Endothelial cell of hepatic sinusoid (primary cell): Measurements from ENCODE around the gene TRANK1.
"Not testable (repeated sequence)": the region's sequence is repeated elsewhere in the genome, so short reads cannot be mapped to it uniquely, and the experiment has no call there.

Experiments used
- in situ Hi-C: cut with HindIII; loops from 2 replicates; pipeline ENCODE4 v1.10.0; 2017; ENCODE audit warnings: low sequenced_read_pairs

Gene TRANK1

GRCh38 chr3:36957862-36958686, 13.2 kb upstream of the TRANK1 start:
- in situ Hi-C loops, result no loop called here

- in situ Hi-C loops, result no loop called here
Observed at GRCh38 chr3:36957063-36957462, 12.2 kb upstream of the TRANK1 start.

GRCh38 chr3:36956155-36956554, 11.3 kb upstream of the TRANK1 start:
- in situ Hi-C loops, result no loop called here

DNA sequence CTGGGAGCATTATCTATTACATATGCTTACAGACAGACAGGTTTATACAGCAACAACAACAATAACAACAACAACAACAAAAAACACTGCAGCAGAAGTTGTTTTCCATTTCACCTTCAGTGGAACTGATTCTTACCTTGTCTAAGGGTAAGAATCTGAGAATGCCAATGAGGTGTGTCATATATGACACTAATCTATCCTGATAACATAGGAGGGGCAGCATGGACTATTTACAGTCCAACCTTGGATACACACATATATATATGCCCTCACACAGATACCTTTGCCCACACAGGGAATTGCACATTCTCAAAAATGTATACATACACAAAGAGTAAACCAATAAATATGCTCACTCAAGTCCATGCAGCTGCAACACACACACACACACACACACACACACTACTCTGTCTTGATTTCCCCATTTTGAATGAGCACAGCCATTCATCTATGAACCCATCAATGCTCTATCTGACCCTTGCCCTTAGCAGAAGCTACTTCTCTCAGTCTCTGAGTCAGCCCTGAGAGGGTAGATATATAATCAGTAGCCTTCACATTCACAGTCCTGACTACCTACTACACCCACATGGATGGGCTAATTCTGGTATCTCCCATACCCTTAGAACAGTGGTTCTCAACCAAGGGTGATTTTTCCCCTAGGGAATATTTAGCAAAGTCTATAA, 9.7 kb upstream of the TRANK1 start:
- in situ Hi-C loops, result no loop called here

DNA sequence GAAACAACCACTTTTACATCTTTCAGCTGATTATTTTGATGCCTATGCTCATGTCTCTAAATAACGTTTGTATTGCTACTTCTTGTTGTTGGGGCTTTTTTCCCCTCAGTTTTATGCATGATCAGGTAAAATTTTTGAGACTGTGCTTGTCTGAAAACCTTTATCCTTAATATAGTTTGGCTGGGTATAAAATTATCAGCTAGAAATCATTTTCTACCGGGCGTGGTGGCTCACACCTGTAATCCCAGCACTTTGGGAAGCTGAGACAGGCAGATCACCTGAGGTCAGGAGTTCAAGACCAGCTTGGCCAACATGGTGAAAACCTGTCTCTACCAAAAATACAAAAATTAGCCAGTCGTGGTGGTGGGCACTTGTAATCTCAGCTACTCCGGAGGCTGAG, 3.0 kb upstream of the TRANK1 start:
- in situ Hi-C loops, result not testable (repeated sequence)

DNA sequence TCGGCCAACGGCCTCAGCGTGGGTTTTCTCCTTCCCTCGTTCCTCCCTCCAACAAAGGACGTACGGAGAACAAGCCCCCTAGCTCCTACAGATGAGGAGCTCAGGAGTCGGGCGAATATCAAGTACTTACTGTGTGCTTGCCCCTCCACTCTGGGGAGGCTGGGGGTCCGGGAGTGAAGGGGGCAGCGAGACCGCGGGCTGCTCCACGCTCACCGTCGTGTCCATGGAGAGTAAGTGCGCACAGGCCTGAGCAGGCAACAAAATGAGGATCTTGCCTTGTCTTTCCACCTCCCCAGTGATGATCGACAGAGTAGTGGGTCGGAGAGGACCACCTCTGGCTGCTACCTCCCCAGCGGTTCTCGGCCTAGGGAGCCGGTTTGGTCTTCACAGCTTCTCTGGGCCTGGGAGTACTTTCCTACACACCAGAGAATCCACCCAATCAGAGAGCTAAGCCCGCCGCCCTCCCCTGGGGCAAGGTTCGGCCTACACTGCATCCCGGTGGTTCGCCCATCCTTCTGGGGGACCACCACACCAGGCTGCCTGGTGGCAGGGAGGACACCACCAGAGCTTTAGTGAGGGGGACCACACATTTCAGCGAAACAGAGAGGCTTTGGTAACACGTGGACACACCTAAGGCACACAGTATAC, 603 bp upstream of the TRANK1 start:
- in situ Hi-C loops, result no loop called here

DNA sequence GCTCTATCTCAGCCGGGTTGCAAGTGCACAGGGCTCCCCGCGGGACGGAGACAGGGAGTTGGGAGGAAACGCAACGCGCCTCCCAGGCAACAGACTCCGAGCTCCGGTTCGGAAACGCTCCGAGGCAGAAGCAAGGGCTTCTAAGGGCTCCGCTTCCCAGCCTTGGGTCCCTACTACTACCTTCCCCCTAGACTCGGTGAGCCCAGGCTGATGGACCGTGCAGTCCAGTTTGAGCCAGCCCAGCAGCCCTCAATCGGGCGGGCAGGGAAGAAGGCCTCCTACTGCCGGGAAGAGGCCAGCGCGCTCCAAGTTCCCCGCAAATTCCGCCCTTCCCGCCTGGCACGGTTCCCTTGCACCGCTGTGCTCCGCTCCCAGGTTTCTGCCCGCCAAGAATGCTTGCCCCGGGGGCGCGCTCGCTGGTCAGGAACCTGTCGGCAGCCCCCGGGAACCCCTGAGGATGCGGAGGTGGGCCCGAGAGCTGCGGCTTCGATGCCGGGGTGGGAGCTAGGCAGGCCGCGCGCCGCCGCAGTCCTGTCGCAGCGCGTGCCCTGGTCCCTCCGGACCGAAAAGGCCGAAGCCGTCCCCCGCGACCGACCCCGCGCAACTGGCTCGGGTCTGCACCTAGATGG, 728 bp downstream of the TRANK1 start:
- in situ Hi-C loops, result no loop called here

GRCh38 chr3:36943601-36944000, 1.3 kb downstream of the TRANK1 start:
- in situ Hi-C loops, result no loop called here

DNA sequence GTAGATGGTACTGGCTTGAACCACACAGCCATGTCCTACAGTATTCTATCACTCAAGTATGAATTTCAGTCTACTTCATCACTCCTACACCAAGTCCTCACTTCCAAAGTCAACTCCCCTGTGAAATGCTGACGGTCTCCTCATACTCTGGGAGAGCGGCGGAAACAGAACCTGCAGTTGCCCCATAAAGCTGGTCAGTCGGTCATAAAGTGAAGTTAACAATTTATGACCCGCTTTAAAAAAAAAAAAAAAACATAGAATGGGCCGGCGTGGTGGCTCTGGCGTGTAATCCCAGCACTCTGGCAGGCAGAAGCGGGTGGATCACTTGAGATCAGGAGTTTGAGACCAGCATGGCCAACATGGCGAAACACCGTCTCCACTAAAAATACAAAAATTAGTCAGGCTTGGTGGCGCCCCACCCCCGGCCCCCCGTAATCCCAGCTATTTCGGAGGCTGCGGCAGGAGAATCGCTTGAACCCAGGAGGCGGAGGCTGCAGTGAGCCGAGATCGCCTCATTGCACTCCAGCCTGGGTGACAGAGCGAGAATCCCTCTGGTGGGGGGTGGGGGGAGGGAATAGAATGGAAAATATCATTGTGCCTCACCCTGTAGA, 2.1 kb downstream of the TRANK1 start:
- in situ Hi-C loops, result no loop called here

DNA sequence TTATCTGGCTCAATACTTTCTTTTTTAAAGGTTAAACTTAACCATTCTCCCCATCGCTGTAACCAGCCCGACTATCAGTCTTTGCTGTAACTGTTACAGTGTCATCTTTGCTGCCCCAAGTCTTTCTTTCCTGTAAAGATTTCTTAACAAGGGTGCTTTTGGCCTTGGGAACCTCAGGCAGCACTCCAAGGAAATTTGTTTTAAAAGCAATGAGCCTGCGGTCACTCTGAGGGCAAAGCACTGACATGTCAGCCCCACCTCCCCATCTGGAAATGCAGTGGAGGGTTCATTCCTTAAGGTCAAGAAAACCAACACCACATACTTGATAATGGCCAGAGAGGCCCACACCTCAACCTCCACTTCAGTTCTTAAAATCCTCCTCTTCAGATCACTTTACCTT, 3.2 kb downstream of the TRANK1 start:
- in situ Hi-C loops, result no loop called here

GRCh38 chr3:36941162-36941561, 3.7 kb downstream of the TRANK1 start:
- in situ Hi-C loops, result no loop called here

- in situ Hi-C loops, result no loop called here
Observed at GRCh38 chr3:36937492-36937891, 7.4 kb downstream of the TRANK1 start.

DNA sequence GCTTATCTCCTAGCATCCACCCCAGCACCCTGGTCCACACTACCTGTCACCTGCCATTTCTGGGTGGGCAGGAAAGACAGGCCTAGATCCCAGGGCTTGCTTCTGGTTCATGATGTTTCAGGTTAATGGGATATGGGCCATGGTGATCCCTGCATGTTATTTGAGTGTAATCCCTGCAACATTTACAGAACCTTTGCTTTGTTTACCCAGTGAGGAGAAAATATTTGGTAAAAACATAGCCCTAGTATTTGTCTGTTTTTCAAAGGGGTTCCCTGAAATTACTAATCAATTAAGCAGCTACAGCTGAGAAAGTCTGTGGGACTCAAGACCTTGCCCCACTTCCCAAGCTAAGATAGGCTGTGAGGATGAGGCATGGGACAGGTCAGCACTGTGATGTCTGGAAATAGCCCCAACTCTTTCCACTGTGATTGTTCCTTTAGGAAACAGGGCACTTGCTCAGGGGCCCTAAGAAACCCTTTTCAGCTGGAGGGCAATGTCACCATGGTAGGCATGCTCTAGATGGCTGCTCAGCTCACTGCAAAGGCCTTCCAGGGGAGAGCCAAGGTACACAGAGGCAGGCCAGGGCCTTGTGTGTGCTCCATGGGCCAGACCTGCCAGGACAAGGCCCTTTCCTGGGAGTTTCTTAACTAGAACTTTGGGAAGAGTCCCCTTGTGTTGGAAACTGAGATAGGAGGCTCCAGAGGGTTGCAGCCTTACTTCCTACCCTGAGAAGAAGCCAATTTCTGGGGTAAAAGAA, 11.1 kb downstream of the TRANK1 start:
- in situ Hi-C loops, result no loop called here

- in situ Hi-C loops, result not testable (repeated sequence)
Observed at GRCh38 chr3:36931424-36931823, 13.4 kb downstream of the TRANK1 start.

- in situ Hi-C loops, result no loop called here
Observed at GRCh38 chr3:36928220-36928619, 16.6 kb downstream of the TRANK1 start.

DNA sequence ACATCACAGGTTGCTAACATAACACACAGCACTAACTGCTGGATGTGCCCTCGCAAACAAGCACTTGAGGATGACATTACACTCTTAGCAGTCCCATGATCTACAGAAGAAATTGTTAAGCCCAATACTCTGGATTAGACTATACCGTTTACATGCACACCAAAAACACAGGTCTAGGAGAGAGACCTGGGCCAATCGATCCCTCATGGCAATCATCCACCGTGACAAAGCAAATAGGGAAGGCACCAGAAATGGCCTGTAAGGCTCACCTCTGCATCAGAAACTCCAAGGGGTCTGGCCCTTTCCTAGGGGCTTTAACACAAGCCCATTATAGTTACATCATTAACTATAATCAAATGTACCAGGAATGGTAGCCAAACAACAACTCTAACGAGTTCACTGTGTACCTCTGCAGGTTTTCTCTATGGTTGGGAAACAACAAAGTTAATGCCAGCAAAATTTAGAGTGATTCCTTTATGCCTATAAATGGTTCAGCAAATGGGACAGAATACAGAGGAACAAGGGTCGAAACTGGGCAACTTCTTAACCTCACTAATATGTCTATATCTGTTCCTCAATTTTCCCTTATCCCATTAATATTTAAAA, 18.5 kb downstream of the TRANK1 start:
- in situ Hi-C loops, result no loop called here

GRCh38 chr3:36924744-36925521, 19.9 kb downstream of the TRANK1 start:
- in situ Hi-C loops, result no loop called here

DNA sequence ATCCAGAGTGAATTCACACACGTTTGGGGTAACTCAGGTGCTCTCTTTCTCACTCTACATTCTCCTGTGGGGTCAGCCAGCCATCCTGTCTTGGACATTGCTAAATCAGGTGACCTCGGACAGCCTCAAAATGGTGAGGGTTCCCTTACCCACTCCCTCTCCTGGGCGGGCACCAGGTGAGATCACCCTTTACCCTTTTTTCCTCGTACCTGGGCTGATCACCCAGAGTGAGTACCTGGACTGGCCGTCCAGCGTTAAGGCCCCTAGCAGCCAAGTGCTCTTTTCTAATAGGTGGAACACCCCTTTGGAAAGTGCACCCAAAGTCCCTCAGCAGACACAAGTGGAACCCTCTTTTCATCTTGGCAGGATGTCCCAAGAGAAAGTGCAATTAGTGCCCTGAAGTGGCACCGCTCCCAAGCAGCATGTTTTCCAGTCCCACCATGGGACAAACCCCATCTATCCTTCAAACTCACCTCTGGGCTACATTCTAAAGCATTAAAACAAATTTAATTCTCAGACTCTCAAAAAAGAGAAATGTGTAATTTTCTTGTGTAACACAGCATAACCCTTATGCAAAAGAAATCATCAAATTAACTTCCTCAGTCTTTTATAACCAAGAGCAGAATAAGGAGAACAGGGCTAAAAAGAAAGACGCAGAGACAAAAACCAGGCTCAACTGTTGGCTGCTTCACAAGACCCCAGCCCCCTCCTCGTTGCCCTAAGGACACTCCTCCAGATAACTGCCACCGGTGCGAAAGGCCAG, 20.7 kb downstream of the TRANK1 start:
- in situ Hi-C loops, result no loop called here
